Measurements from ENCODE around the gene GSAP.
"Not testable (repeated sequence)": the region's sequence is repeated elsewhere in the genome, so short reads cannot be mapped to it uniquely, and the experiment has no call there.

GSAP gene

GRCh38 chr7:77359599-77359998 is 56.5 kb downstream of the GSAP start:
- no peak for DNase-seq (ENCODE audit: low read depth, low spot score)

GRCh38 chr7:77354914-77355313 is 61.2 kb downstream of the GSAP start:
- no peak for DNase-seq (ENCODE audit: low read depth, low spot score)

GRCh38 chr7:77354484-77354883 is 61.7 kb downstream of the GSAP start:
- no peak for DNase-seq (ENCODE audit: low read depth, low spot score)

DNA sequence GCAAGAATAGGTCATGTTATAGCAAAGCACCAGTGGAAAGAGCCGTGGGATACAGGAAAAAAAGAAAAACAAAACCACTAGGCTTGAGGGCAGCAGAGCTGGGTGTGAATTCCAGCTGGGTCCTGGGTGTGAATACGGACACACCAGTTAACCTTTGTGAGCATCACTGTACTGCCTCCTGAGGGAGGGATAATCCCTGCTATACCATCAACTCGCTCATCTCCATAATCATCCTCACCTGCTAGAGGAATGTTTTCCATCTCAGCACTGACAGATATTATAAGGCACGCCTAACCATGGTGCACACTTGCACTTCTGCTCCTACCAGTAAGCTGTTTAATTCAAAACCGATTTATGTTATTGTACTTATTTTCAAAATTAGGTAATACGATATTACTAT is 62.2 kb downstream of the GSAP start:
- DNase-seq (ENCODE audit: low read depth, low spot score) = no peak

- DNase-seq (ENCODE audit: low read depth, low spot score) = no peak
These were observed 62.8 kb downstream of the GSAP start for GRCh38 chr7:77353407-77353721.

GRCh38 chr7:77352665-77353406 is 63.3 kb downstream of the GSAP start:
- no peak for DNase-seq (ENCODE audit: low read depth, low spot score)

DNA sequence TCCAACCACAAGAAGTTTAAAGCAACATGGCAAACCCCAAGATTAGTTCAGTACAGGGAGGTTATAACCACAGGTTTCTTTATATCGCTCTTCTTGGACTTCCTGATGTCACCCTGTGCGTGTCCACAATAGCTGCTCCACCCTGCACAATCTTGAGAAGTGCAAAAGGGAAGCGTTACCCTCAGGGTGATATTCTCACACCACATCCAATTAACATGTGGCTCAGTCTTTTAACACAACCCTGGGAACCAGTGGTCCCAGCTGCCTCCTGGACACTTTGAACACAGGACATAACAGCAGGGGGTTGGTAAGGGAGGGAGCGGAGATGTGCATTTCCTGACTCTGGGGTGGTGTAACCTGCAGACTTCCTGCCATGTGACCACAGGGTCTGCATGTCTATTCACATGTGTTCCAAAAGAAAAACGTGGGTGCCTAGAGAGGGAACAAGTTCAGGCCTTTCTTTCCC is 64.6 kb downstream of the GSAP start:
- DNase-seq (ENCODE audit: low read depth, low spot score) = peak; percentile 60

GRCh38 chr7:77349141-77349540 is 67.0 kb downstream of the GSAP start:
- DNase-seq (ENCODE audit: low read depth, low spot score) = peak; percentile 19

- peak; percentile 71 for DNase-seq (ENCODE audit: low read depth, low spot score)
These were observed 67.8 kb downstream of the GSAP start for GRCh38 chr7:77348371-77348813.

DNA sequence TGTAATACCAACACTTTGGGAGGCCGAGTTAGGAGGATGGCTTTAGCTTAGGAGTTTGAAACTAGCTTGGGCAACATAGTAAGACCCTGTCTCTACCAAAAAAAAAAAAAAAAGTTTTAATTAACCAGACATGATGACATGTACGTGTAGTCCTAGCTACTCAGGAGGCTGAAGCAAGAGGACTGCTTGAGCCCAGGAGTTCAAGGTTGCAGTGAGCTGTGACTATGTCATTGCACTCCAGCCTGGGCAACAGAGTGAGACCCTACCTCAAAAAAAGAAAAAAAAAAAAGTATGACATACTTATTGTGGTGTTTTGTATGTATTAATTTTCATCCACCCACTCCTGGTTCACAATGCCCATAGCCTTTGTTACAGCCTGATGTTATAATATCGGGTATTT is 69.7 kb downstream of the GSAP start:
- no peak for DNase-seq (ENCODE audit: low read depth, low spot score)

DNA sequence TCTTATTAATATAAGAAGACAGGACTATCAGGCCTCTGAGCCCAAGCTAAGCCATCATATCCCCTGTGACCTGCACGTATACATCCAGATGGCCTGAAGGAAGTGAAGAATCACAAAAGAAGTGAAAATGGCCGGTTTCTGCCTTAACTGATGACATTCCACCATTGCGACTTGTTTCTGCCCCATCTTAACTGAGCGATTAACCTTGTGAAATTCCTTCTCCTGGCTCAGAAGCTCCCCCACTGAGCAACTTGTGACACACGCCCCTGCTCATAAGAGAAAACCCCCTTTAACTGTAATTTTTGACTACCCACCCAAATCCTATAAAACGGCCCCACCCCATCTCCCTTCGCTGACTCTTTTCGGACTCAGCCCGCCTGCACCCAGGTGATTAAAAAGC is 70.7 kb downstream of the GSAP start:
- peak; percentile 67 for DNase-seq (ENCODE audit: low read depth, low spot score)

- DNase-seq (ENCODE audit: low read depth, low spot score) = no peak
These were observed 76.4 kb downstream of the GSAP start for GRCh38 chr7:77339726-77340125.

- DNase-seq (ENCODE audit: low read depth, low spot score) = no peak
These were observed 77.1 kb downstream of the GSAP start for GRCh38 chr7:77338883-77339629.

GRCh38 chr7:77338260-77338659 is 77.9 kb downstream of the GSAP start:
- no peak for DNase-seq (ENCODE audit: low read depth, low spot score)

DNA sequence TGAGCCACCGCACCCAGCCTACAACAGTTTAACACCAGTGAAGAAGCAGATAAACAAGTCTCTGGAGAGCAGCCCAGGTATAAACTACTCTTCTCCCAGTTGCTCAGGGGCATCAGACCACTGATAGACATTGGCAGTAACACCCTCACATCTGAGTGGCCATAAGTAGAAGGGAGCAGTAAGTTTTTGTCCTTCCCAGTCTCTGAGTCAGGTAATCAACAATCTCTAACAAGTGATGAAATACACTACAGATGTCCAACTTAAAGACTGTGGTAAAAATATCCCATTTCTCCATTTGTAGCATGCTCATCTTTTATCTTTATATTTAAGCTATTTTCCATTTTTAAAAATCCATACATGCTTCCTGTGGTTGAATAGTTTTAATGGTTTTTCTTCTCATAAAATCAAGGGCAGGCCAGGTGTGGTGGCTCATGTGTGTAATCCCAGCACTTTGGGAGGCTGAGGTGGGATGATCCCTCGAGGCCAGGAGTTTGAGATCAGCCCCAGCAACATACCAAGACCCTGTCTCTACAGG is 78.6 kb downstream of the GSAP start:
- DNase-seq (ENCODE audit: low read depth, low spot score) = no peak

GRCh38 chr7:77335581-77335980 is 80.6 kb downstream of the GSAP start:
- no peak for DNase-seq (ENCODE audit: low read depth, low spot score)

GRCh38 chr7:77334039-77334438 is 82.1 kb downstream of the GSAP start:
- DNase-seq (ENCODE audit: low read depth, low spot score) = not testable (repeated sequence)

GRCh38 chr7:77331938-77332695 is 84.0 kb downstream of the GSAP start:
- DNase-seq (ENCODE audit: low read depth, low spot score) = peak; percentile 81

- no peak for DNase-seq (ENCODE audit: low read depth, low spot score)
These were observed 85.8 kb downstream of the GSAP start for GRCh38 chr7:77330169-77330882.

GRCh38 chr7:77329466-77330168 is 86.5 kb downstream of the GSAP start:
- DNase-seq (ENCODE audit: low read depth, low spot score) = no peak

DNA sequence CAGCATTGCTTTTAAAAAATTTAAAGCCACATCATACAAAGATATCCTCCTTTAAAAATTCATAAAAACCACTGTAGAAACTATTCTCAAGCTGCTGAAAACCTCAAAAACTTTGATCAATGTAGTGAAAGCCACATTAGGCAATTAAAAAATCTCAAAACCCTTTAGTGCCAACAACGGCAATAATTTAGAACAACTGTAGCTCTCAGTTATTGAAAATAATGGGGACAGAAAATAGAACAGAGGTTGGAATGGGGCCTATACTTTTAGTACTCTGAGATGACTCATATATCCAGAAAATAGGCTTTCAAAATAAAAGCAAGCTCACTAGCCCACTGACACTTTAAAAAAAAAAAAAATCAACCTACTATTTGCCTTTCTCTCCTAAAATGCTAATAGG is 87.5 kb downstream of the GSAP start:
- no peak for DNase-seq (ENCODE audit: low read depth, low spot score)

Measured in ELF-1 (cell line).